ENCODE data around the gene GDI1. TPM values are rescaled to one million over a fixed set of nuclear protein-coding genes. Genes with fewer than 3 reads are reported as not detected.

GDI1 gene
- total RNA-seq, 2 donors from 2014 or later: 115 to 118 TPM

DNA sequence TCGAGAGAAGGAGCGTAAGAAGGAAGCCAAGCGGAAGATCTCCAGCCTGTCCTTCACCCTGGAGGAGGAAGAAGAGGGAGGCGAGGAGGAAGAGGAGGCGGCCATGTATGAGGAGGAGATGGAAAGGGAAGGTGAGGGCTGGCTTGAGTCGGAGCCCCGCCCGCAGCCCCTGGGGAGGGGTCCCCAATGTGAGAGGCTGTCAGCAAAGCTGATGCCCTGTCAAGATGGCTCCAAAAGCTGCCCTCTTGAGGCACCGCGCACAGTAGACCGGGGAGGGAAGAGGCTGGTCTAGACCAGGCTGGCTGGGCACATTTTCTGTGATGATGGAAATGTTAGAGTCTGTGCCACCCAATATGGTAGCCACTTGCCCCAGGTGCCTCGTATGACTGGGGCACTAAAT lies 9.5 kb downstream of the GDI1 start:
- no peak for DNase-seq
- no peak overlapping the region for H3K4me3 Mint-ChIP-seq
- no peaks in the 10 kb centered on the region for H3K4me1 Mint-ChIP-seq (ENCODE audit: low read depth)
- peaks cover 0 to 6% of the 10 kb centered on the region in 2 donors for H3K36me3 Mint-ChIP-seq (ENCODE audit: insufficient read depth in 2 of 2)
- H3K27ac Mint-ChIP-seq: no peak overlapping the region
- no peaks in the 10 kb centered on the region for H3K9me3 Mint-ChIP-seq
- H3K27me3 Mint-ChIP-seq (ENCODE audit: low read depth): no peaks in the 10 kb centered on the region
- ATAC-seq (replicated peaks in 1 of 2): no peak

DNA sequence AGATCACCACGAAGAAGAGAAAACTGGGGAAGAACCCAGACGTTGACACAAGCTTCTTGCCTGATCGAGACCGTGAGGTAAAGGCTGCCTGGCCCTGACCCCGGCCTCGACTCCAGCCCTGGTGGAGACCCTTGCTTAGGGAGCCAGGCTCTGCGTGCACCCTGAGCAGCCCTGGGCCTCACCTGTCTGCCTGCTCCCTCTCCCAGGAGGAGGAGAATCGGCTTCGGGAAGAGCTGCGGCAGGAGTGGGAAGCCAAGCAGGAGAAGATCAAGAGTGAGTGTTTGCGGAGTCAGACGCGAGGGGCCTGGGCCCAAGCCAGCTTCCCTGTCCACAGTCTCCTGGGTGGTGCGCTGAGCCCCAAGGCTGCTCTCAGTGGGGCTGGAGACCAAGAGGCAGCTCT lies 11.5 kb downstream of the GDI1 start:
- ATAC-seq (replicated peaks in 1 of 2) (no peak), DNase-seq (no peak)
- Mint-ChIP-seq H3K4me1 (ENCODE audit: low read depth) (no peaks in the 10 kb centered on the region), H3K9me3 (no peaks in the 10 kb centered on the region), H3K4me3 (no peak overlapping the region), H3K36me3 (ENCODE audit: insufficient read depth in 2 of 2) (peaks cover 0 to 3% of the 10 kb centered on the region in 2 donors), H3K27ac (no peak overlapping the region), H3K27me3 (ENCODE audit: low read depth) (peaks cover 7% of the 10 kb centered on the region)

DNA sequence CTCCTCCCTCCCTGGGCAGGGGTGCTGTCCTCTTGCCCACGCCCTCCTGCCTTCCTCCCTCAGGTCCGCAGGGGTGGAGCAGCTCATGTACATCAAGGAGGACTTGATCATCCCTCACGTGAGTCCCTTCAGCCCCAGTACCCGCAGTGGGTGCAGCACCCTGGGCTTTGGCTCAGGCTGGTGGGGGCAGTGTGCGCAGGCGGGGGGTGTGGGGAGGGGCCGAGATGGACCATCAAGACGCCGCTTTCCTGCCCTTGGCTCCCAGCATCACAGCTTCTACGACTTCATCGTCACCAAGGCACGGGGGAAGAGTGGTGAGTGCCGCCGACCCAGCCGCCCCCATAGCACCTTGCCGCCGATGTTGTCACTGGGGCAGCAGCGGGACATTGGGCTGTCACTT lies 12.7 kb downstream of the GDI1 start:
- Mint-ChIP-seq H3K4me1 (ENCODE audit: low read depth) (no peaks in the 10 kb centered on the region), H3K9me3 (no peaks in the 10 kb centered on the region), H3K27me3 (ENCODE audit: low read depth) (peaks cover 8% of the 10 kb centered on the region), H3K4me3 (no peak overlapping the region), H3K27ac (no peak overlapping the region), H3K36me3 (ENCODE audit: insufficient read depth in 2 of 2) (peaks cover 0 to 4% of the 10 kb centered on the region in 2 donors)
- DNase-seq (no peak), ATAC-seq (replicated peaks in 1 of 2) (no peak)

DNA sequence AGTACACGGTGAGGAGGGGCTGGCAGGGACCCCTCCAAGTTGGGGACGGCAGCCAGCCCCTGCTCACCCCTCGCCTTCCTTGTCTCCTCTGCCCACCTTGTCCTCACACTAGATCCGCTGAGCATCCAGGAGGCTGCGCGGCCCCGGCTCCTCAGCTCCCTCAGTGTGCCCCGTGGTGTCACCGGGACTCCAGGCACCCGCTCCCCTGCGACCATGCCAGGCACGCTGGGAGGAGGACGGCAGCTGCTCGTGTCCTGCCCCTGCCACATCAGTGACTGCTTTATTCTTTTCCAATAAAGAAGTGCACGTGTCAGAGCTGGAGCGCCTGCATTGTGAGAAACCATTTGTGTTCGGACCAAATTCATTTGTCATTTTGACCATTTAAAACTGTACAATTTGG lies 13.4 kb downstream of the GDI1 start:
- peaks cover 0 to 5% of the 10 kb centered on the region in 2 donors for H3K36me3 Mint-ChIP-seq (ENCODE audit: insufficient read depth in 2 of 2)
- H3K4me1 Mint-ChIP-seq (ENCODE audit: low read depth): no peaks in the 10 kb centered on the region
- ATAC-seq (replicated peaks in 1 of 2) (no peak), DNase-seq (no peak)
- peaks cover 8% of the 10 kb centered on the region for H3K27me3 Mint-ChIP-seq (ENCODE audit: low read depth)
- H3K9me3 Mint-ChIP-seq: no peaks in the 10 kb centered on the region
- H3K27ac Mint-ChIP-seq: no peak overlapping the region
- H3K4me3 Mint-ChIP-seq: no peak overlapping the region

DNA sequence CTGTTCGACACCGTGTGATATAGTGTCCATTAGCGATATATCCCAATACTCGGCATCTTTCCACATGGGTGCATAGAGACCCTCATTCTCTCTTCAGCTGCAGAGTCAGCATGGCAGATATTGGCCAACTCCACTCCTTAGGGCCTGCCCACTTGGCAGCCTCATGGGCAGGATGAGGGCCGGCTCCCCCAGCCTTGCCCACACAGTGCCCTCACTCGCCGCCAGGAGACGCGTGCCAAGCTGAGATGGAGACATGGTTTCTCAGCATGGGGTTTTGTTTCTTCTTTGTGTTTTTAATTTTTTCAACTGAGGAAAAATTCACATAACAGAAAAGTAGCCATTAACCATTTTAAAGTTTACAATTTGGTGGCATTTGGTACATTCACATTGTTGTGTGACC lies 15.9 kb downstream of the GDI1 start:
- no peak overlapping the region for H3K4me3 Mint-ChIP-seq
- H3K9me3 Mint-ChIP-seq: no peaks in the 10 kb centered on the region
- no peak for DNase-seq
- H3K27ac Mint-ChIP-seq: no peak overlapping the region
- peaks cover 8% of the 10 kb centered on the region for H3K27me3 Mint-ChIP-seq (ENCODE audit: low read depth)
- no peak for ATAC-seq (replicated peaks in 1 of 2)
- H3K36me3 Mint-ChIP-seq (ENCODE audit: insufficient read depth in 2 of 2): peaks cover 3 to 9% of the 10 kb centered on the region in 2 donors
- H3K4me1 Mint-ChIP-seq (ENCODE audit: low read depth): no peaks in the 10 kb centered on the region

DNA sequence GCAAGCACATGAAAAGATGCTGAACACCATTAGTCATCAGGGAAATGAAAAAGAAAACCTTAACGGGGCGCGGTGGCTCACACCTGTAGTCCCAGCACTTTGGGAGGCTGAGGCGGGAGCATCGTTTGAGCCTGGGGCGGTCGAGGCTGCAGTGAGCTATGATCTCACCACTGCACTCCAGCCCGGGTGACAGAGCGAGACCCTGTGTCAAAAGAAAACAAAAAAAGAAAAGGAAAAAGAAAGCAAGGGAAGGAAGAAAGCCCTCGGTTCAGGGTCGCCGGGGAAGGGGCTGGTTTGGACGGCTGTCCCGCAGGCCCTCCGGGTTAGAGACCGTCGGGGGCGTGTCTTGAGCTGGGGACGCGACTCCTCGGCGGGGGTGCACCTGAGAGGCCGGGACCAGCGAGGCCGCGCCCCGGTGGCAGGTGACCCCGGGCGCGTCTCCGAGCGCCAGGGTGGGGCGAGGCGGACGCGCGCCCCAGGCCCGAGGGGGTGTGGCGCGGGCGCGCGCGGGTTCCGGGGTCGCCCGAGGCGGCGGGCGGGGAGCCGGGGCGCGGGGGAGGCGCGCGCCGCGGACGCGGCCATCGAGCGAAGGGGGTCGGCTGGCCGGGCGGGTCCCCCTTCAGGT lies 20.6 kb downstream of the GDI1 start:
- Mint-ChIP-seq H3K9me3 (no peaks in the 10 kb centered on the region), H3K27me3 (ENCODE audit: low read depth) (peaks cover 8% of the 10 kb centered on the region), H3K4me1 (ENCODE audit: low read depth) (peaks cover 4% of the 10 kb centered on the region), H3K27ac (peak overlapping the region; percentile 99), H3K36me3 (ENCODE audit: insufficient read depth in 2 of 2) (peaks cover 5 to 13% of the 10 kb centered on the region in 2 donors), H3K4me3 (peak overlapping the region; percentile 88 to 98)
- DNase-seq: peak; percentile 65 to 73
- peak; percentile 69 to 76 for ATAC-seq (replicated peaks in 1 of 2)

DNA sequence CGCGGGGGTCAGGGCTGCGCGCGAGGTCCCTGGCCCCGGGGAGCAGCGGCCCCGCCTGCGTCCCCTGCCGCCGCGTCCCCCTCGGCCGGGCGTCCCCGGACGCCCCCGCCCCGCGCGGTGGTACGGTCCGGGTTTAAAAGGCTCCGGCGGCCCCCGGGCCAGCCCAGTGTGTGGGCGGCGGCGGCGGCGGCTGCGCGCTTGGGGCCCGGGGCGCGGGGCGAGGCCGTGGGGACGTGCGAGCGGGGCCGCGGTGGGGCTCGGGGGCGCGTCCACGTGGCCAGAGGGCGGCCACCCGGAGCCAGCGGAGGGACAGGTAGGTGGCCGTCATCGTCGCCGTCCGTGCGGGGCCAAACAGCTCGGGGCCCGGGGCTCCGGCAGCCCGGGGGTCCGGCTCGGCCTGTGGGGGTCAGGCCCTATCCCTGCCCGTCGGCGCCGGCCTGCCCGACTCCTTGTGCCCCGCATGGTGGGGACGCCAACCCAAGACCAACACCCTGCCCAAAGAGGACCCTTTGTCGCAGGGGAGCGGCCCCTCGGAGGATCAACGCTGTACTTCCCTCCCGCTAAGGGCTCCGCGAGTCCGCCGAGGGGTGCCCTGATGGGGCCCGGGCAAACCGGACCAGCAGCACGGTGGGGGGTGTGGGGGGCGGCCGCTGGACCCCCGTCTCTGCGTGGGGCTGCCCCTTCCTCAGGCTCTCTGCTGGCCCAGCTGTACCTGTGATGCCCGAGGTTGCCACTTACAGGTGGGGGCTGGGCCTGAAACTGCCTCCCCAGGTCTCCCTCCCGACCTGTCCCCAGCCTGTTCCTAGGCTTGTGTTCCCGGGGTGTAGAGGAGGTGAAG lies 21.4 kb downstream of the GDI1 start, which contains the start of gene PLXNA3:
Gene PLXNA3 (plus strand): TSS at position 166 of the 838 bp plus-strand sequence. CDS start 1,903 bp downstream, outside the sequence.
- peak; percentile 73 to 79 for DNase-seq
- Mint-ChIP-seq H3K36me3 (ENCODE audit: insufficient read depth in 2 of 2) (peaks cover 5 to 13% of the 10 kb centered on the region in 2 donors), H3K27me3 (ENCODE audit: low read depth) (peaks cover 2% of the 10 kb centered on the region), H3K4me3 (peak within 1 kb of the TSS; percentile 88 to 98), H3K9me3 (no peaks in the 10 kb centered on the region), H3K27ac (peak within 1 kb of the TSS; percentile 99), H3K4me1 (ENCODE audit: low read depth) (peaks cover 4% of the 10 kb centered on the region)
- ATAC-seq (replicated peaks in 1 of 2): peak; percentile 81

DNA sequence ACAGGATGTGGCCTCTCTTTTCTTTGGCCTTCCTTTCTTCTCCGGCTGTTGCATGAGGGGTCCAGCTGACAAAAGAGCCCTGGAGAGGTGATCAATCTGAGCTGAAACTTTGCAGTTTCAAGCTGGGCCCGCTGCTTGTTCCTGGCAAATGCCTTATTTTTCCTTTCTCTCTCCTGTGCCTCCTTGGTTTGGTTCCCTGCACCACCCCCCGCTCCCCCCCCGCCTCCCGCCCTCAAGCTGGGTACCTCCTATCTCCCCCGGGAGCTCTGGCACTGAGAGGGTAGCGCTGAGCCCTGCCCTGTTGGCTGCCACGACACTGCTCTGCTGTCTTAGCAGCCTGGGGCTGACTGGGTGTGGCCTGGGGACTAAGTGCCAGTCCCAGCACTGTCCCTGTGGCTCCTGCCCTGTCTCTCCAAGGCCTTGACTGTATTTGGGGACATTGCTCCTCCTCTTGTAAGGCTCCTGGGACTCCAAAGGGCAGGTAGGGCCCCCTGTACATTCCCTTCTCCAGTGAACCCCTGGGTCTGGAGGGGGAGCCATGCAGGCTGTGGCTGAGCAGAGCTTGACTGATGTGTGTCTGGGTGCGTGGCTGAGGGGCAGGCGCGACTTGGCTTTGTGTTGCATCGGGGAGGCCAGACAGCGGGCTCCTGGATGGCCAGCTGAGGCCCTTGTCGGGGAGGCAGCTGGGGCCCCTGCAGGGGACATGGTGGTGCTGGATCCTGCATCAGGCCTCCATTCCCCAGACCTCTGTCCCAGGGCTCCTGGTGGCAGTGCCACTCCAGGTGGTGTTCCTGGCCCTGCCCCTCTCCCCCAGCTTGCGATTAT lies 22.2 kb downstream of the GDI1 start:
- Mint-ChIP-seq H3K27ac (peak overlapping the region; percentile 57), H3K4me3 (peak overlapping the region; percentile 82 to 83), H3K27me3 (ENCODE audit: low read depth) (no peaks in the 10 kb centered on the region), H3K4me1 (ENCODE audit: low read depth) (peaks cover 4% of the 10 kb centered on the region), H3K36me3 (ENCODE audit: insufficient read depth in 2 of 2) (peaks cover 5 to 13% of the 10 kb centered on the region in 2 donors), H3K9me3 (no peaks in the 10 kb centered on the region)
- peak; percentile 29 to 47 for ATAC-seq (replicated peaks in 1 of 2)
- DNase-seq: no peak

DNA sequence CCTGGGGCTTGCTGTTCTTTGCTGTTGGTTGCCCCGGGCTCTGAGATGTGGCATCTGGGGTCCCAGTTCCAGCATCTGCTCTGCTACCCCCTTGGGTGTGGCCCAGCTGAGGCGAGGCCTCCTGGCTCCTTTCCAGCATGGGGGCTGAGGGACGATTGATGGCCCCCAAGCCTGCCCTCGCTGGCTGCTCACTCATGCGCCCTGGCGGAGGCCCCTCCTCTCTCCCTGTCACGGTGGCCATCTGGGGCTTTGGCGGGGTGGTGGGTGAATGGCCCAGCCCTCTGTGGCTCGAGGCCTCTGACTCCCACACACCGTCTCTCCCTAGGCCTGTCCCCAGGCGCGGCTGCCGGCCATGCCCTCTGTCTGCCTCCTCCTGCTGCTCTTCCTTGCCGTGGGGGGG lies 22.9 kb downstream of the GDI1 start:
- Mint-ChIP-seq H3K9me3 (no peaks in the 10 kb centered on the region), H3K27ac (no peak overlapping the region), H3K4me3 (peak overlapping the region; percentile 56 to 83), H3K27me3 (ENCODE audit: low read depth) (no peaks in the 10 kb centered on the region), H3K4me1 (ENCODE audit: low read depth) (peaks cover 4% of the 10 kb centered on the region), H3K36me3 (ENCODE audit: insufficient read depth in 2 of 2) (peaks cover 5 to 11% of the 10 kb centered on the region in 2 donors)
- DNase-seq: no peak
- no peak for ATAC-seq (replicated peaks in 1 of 2)

DNA sequence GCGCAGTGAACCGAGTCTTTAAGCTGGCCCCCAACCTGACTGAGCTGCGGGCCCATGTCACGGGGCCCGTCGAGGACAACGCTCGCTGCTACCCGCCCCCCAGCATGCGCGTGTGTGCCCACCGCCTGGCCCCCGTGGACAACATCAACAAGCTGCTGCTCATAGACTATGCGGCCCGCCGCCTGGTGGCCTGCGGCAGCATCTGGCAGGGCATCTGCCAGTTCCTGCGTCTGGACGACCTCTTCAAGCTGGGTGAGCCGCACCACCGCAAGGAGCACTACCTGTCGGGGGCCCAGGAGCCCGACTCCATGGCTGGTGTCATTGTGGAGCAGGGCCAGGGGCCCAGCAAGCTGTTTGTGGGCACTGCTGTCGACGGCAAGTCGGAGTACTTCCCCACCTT lies 23.4 kb downstream of the GDI1 start:
- Mint-ChIP-seq H3K36me3 (ENCODE audit: insufficient read depth in 2 of 2) (peaks cover 5 to 11% of the 10 kb centered on the region in 2 donors), H3K9me3 (no peaks in the 10 kb centered on the region), H3K4me3 (peak overlapping the region; percentile 56 to 83), H3K27ac (no peak overlapping the region), H3K4me1 (ENCODE audit: low read depth) (peaks cover 4% of the 10 kb centered on the region), H3K27me3 (ENCODE audit: low read depth) (no peaks in the 10 kb centered on the region)
- DNase-seq: no peak
- ATAC-seq (replicated peaks in 1 of 2): no peak

DNA sequence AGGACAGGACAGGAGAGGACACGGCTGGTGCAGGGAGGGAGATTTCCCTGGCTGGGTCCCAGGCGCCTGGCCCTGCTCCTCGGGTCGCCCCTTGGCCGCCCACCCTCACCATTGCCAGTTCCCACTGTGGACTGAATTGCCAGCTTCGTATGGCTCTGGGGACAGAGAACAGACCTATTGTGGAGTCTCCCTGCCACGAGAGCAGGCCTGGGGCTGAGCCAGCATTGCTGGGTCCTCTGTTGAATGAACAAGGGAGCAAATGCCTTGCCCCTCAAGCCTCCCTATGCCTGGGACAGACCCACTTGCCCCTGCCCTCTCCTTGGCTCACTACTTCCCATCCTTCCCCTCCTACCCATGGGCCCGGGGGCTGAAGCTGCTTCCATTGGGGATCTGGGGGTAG lies 25.4 kb downstream of the GDI1 start:
- ATAC-seq (replicated peaks in 1 of 2) (no peak), DNase-seq (no peak)
- no peak overlapping the region for H3K4me3 Mint-ChIP-seq
- H3K9me3 Mint-ChIP-seq: no peaks in the 10 kb centered on the region
- H3K27ac Mint-ChIP-seq: no peak overlapping the region
- H3K27me3 Mint-ChIP-seq (ENCODE audit: low read depth): no peaks in the 10 kb centered on the region
- H3K4me1 Mint-ChIP-seq (ENCODE audit: low read depth): peaks cover 4% of the 10 kb centered on the region
- peaks cover 3 to 8% of the 10 kb centered on the region in 2 donors for H3K36me3 Mint-ChIP-seq (ENCODE audit: insufficient read depth in 2 of 2)

DNA sequence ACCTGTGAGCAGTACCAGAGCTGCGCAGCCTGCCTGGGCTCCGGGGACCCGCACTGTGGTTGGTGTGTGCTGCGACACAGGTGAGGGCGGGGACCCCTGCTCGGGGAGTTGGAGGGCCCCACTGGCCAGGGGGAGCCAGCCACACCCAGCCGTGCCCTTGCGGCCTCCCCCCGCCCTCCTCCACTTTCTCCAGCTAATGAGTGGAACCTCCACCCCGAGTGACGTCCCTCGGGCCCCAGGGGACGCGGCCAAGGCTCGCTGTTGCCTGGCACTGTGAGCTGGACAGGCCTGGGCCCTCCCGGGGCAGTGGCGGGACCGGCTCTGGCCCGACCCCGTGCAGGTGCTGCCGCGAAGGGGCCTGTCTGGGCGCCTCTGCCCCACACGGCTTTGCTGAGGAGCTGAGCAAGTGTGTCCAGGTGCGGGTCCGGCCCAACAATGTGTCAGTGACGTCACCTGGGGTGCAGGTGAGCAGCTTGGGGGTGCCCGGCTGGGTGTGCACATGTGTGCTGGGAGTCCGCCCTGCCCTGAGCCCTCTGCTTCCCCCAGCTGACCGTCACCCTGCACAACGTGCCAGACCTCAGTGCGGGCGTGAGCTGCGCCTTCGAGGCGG lies 26.8 kb downstream of the GDI1 start:
- Mint-ChIP-seq H3K4me1 (ENCODE audit: low read depth) (peaks cover 4% of the 10 kb centered on the region), H3K4me3 (no peak overlapping the region), H3K27me3 (ENCODE audit: low read depth) (no peaks in the 10 kb centered on the region), H3K36me3 (ENCODE audit: insufficient read depth in 2 of 2) (peaks cover 1 to 6% of the 10 kb centered on the region in 2 donors), H3K9me3 (no peaks in the 10 kb centered on the region), H3K27ac (no peak overlapping the region)
- DNase-seq: no peak
- no peak for ATAC-seq (replicated peaks in 1 of 2)

Measured in activated T-cell treated with anti-CD3 and anti-CD28 coated beads, Interleukin-2, amount 50 U/mL, for 72 hours (primary cell).